T1000 (cell line): Measurements from ENCODE around the gene USP40.

ENCODE experiments used
- DNase-seq: peaks from one replicate; lab custom pipeline; 2025; ENCODE audit warnings: mixed read lengths; lab: John Stamatoyannopoulos, UW

The USP40 gene

DNA sequence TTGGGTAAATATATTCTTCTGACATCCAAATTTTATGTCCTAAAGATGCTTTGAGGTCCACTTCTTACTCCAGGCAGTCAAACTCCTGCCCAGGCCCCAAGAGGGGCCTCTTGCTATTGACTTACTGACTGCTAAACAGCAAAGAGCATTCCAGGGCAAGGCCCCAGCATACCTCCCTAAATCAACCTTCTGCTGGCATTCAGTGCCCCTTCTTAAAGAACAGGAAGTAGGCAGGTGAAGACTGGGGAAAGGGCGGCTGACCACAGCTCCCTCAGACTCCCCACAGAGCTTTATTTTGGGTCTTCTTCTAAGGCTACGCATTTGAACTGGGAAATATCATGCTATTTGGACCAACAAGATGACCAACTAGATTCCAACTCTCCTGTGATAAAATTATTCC, 68.9 kb downstream of the USP40 start:
- DNase-seq, result no peak

- no peak for DNase-seq
These were observed 70.8 kb downstream of the USP40 start for GRCh38 chr2:233495503-233496496.

- no peak for DNase-seq
These were observed 73.8 kb downstream of the USP40 start for GRCh38 chr2:233492751-233493150.

GRCh38 chr2:233492078-233492477, 74.5 kb downstream of the USP40 start:
- no peak for DNase-seq

- DNase-seq, result no peak
These were observed 75.3 kb downstream of the USP40 start for GRCh38 chr2:233491326-233491725.

DNA sequence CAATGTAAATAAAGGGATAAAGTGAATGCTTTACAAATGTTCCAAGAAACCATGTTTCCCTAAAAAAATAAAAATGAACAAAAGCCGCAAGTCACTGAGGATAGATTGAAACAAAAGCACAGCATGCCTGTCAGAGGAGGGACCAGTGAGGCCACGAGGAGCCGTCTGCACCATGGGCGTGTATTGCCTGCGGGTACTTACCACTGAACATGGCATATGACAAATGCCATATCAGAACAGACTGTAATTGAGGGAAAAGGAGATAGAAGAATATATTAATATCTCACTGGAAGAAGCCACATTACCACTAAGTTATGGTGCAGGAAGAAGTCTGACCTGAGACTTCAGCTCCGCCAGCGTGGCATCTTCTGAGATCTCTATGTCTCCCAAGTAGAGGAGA, 75.8 kb downstream of the USP40 start:
- no peak for DNase-seq

GRCh38 chr2:233489666-233490065, 76.9 kb downstream of the USP40 start:
- no peak for DNase-seq

DNA sequence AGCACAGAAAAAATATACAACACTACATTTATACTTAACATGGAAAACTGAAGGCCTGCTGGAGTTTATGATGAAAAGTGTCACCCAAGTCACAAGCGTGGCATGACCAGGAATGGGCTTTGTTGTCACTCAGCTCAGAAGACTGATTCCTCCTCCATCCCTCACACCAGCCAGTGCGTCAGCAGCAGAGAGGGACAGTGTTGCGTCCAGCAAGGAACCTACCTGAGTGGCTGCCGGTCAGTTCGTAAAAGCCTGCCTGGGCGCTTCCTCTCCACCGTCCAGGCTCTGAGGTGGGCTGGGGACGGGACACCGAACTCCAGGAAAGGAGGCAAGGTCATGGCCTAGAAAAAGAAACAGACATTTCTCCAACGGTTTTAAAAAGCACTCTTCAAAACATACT, 77.4 kb downstream of the USP40 start:
- DNase-seq, result no peak

DNA sequence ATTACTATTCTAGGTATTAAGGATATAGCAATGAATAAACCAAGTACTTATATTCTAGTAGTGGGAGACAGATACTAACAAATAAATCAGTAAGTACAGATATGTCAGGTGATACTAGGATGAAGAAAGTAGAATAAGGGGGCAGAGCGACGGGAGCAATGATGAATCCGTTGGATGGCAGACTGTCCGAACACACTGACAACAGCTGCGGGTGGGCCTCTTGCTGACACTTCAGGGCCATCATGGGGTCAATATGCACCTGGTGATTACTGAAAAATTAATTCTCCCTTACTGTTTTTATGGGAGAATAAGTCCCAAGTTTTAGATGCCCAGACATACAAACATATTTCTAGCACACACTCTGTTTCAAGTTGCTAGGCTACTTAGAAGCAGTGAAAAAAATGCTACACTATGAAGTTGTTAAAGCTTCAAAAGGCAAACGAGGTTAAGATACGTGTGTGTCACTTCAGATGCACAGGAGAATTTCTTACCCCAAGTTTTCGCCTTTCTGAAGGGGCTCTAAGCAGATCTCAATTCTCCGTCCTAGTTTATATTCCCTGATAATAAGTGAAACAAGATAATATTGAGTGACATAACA, 78.7 kb downstream of the USP40 start:
- DNase-seq, result no peak

DNA sequence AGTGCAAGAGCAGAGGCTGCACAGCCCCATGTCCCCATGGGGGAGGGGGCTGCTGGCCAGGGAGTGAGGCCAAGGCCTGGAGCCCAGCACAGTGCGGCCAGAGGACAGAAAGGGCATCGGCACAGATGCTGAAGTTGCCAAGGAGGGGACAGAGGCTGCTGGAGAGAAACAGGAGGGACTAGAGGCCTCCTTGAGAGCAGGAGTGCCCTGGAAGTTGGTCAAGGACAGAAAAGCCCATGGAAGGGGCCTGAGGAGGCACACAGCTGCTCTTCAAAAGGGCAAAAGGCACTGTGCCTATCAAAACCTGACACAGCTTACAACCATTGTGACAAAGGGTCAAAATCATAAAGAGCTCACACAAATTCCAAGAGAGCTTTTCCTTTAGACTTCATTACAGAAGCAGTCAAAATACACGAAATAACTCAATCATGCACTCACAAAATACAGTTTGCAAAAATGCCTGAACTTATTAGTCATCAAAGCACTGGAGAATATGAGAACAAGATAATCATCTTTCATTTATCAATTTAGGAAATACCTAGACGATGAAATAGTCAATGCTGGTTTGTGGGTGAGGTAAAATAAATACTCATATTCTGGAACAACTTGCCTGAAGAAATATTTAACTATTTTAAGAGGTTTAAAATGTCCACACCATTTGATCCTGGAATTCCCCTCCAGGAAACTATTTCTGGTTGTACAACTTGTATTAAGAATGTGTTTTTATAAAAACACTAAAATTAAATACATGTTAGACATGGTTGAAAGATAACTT, 79.6 kb downstream of the USP40 start:
- DNase-seq, result no peak

DNA sequence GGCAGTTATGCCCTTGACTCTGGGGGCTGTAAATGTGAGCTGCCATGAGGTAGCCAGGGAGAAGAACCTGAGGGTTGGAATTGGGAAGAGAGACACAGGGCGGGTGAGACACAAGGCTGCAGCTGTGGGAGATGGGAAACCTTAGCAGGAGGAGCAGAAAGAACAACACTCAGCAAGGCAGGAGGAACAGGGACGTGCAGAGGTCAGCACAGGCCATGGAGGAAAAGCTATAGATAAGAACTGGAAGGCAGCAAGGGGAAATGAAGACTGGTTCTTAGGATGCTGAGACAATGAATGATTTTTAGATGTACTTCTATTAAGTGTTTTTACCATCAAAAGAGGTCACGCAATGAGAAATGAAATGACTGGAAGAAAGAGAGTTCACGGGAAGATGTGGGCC, 80.2 kb downstream of the USP40 start:
- DNase-seq, result no peak

- DNase-seq, result no peak
These were observed 80.9 kb downstream of the USP40 start for GRCh38 chr2:233485726-233486125.

DNA sequence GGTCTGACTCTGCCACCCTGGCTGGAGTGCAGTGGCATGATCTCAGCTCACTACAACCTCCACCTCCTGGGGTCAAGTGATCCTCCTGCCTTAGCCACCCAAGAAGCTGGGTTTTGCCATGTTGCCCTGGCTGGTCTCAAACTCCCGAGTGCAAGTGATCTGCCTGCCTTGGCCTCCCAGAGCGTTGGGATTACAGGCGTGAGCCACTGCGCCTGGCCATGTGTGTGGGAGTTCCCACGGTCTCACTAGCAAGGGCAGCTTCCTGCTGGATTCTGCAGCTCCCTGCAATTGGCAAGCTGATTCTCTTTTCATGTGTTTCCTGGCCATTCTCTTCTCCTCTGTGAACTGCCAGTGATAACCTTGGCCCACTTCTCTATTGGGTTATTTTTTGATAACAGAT, 84.0 kb downstream of the USP40 start:
- DNase-seq, result no peak

GRCh38 chr2:233481368-233482142, 85.0 kb downstream of the USP40 start:
- DNase-seq, result no peak

- no peak for DNase-seq
These were observed 85.9 kb downstream of the USP40 start for GRCh38 chr2:233480490-233481202.

- no peak for DNase-seq
These were observed 86.7 kb downstream of the USP40 start for GRCh38 chr2:233479616-233480489.

GRCh38 chr2:233477548-233478433, 88.8 kb downstream of the USP40 start:
- DNase-seq, result no peak

GRCh38 chr2:233476651-233477547, 89.7 kb downstream of the USP40 start:
- DNase-seq, result no peak
